Gastroesophageal sphincter (tissue), 3 donors: Measurements from ENCODE around the gene CCT6B.

ENCODE experiments used
- CTCF ChIP-seq, 4 experiments: fragments of 200-600 bp in 2 of 4; fragments of 450-650 bp in 2 of 4; sonication (generic) in 1 of 4; IDR thresholded peaks; one replicate each; pipeline ENCODE4 v1.5.1; 2017 to 2019; ENCODE audit warnings: antibody characterized with exemption in 4 of 4, mild to moderate bottlenecking in 2 of 4, moderate library complexity in 2 of 4
- EP300 ChIP-seq: sonication (generic); formaldehyde crosslinking; IDR thresholded peaks from one replicate; pipeline ENCODE4 v1.6.1; 2017; ENCODE audit warnings: antibody characterized with exemption, mild to moderate bottlenecking
- POLR2A ChIP-seq, 2 donors: fragments of 450-650 bp; IDR thresholded peaks; one replicate each; pipeline ENCODE4 v1.6.1; 2017; ENCODE audit warnings: antibody characterized with exemption in 2 of 2, mild to moderate bottlenecking in 2 of 2, moderate library complexity in 1 of 2
- POLR2AphosphoS5 ChIP-seq: sonication (generic); formaldehyde crosslinking; IDR thresholded peaks from one replicate; pipeline ENCODE4 v1.6.1; 2017; ENCODE audit warnings: antibody characterized with exemption

- no peak for TF ChIP-seq POLR2A (IDR thresholded peaks at IDR 0.05)
- no peak for TF ChIP-seq POLR2AphosphoS5
- TF ChIP-seq CTCF (IDR thresholded peaks at IDR 0.05), result no peak
- no peak for TF ChIP-seq EP300
These were observed 66.3 kb downstream of the CCT6B start for GRCh38 chr17:34894964-34895363.
